AG10803 (cell line): ENCODE results near the gene CDH8.

Experiments
- DNase-seq: peaks from one replicate; pipeline ENCODE4 v3.0.0; 2010; ENCODE audit warnings: low read depth
- H3K4me3 ChIP-seq: 2 replicates; pipeline ENCODE4 v1.5.1; 2011; ENCODE audit warnings: mild to moderate bottlenecking, low read length, control low read depth
- CTCF ChIP-seq: conservative IDR thresholded peaks from 2 replicates; pipeline ENCODE4 v1.5.1; 2011; ENCODE audit warnings: mild to moderate bottlenecking, low read length, control low read depth, inconsistent platforms

Gene CDH8

GRCh38 chr16:62067182-62067581, 30.9 kb upstream of the CDH8 start:
- no peak overlapping the region for H3K4me3 ChIP-seq
- TF ChIP-seq CTCF, result no peak
- no peak for DNase-seq

- no peak for DNase-seq
- no peak for TF ChIP-seq CTCF
- H3K4me3 ChIP-seq, result no peak overlapping the region
These were observed 30.5 kb upstream of the CDH8 start for GRCh38 chr16:62066747-62067146.

- TF ChIP-seq CTCF, result no peak
- H3K4me3 ChIP-seq, result no peak overlapping the region
- no peak for DNase-seq
These were observed 27.9 kb upstream of the CDH8 start for GRCh38 chr16:62064173-62064572.

GRCh38 chr16:62060089-62060488, 23.9 kb upstream of the CDH8 start:
- DNase-seq, result no peak
- no peak for TF ChIP-seq CTCF
- no peak overlapping the region for H3K4me3 ChIP-seq

GRCh38 chr16:62059527-62059926, 23.3 kb upstream of the CDH8 start:
- H3K4me3 ChIP-seq, result no peak overlapping the region
- DNase-seq, result no peak
- TF ChIP-seq CTCF, result no peak

- H3K4me3 ChIP-seq, result no peak overlapping the region
- no peak for DNase-seq
- no peak for TF ChIP-seq CTCF
These were observed 22.2 kb upstream of the CDH8 start for GRCh38 chr16:62058412-62058811.

- no peak overlapping the region for H3K4me3 ChIP-seq
- TF ChIP-seq CTCF, result no peak
- DNase-seq, result no peak
These were observed 15.7 kb upstream of the CDH8 start for GRCh38 chr16:62051942-62052341.
